ENCODE measurements around the gene OTOA.
"Not testable (repeated sequence)": the region's sequence is repeated elsewhere in the genome, so short reads cannot be mapped to it uniquely, and the experiment has no call there.

Gene OTOA

DNA sequence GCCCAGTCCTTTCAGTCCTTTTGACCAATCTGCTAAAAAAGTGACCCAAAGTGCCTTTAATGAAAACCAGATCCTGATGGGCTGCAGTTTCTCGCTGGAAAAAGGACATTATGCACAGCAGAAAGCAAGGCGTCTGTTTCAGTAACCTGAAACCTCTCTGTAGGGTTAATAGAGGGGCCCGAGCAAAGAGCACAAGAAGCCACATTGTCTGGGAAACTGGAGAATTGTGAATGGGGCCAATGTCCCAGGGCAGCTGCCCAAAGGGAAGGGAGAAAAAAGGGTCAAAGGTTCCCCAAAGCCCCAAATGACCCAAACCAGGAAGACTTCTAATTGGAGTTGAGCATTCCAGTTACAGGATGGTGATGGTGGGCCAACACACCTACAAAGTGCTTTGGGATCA is 3.0 kb downstream of the OTOA start:
- TF ChIP-seq, protein P1, sequence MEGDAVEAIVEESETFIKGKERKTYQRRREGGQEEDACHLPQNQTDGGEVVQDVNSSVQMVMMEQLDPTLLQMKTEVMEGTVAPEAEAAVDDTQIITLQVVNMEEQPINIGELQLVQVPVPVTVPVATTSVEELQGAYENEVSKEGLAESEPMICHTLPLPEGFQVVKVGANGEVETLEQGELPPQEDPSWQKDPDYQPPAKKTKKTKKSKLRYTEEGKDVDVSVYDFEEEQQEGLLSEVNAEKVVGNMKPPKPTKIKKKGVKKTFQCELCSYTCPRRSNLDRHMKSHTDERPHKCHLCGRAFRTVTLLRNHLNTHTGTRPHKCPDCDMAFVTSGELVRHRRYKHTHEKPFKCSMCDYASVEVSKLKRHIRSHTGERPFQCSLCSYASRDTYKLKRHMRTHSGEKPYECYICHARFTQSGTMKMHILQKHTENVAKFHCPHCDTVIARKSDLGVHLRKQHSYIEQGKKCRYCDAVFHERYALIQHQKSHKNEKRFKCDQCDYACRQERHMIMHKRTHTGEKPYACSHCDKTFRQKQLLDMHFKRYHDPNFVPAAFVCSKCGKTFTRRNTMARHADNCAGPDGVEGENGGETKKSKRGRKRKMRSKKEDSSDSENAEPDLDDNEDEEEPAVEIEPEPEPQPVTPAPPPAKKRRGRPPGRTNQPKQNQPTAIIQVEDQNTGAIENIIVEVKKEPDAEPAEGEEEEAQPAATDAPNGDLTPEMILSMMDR (IDR thresholded peaks at IDR 0.05; ENCODE audit: low read depth, low read length) = no peak
- DNase-seq (ENCODE audit: extremely low read depth, low read depth) = no peak

DNA sequence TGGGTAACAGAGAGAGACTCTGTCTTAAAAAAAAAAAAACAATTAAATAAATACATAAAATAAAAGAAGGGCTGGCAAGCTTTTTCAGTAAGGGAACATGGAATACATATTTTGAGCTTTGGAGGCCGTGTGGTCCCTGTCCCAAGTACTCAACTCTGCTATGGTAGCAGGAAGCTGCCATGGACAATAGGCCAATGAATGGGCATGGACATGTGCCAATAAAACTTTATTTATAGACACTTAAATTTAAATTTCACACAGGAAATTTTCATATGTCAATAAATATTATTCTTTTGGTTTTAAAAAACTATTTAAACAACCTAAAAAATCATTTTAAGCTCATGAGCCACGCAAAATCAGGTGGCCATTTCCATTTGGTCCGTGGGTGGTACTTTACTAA is 3.8 kb downstream of the OTOA start:
- no peak for DNase-seq (ENCODE audit: extremely low read depth, low read depth)
- TF ChIP-seq, protein P1 (IDR thresholded peaks at IDR 0.05; ENCODE audit: low read depth, low read length) = no peak

DNA sequence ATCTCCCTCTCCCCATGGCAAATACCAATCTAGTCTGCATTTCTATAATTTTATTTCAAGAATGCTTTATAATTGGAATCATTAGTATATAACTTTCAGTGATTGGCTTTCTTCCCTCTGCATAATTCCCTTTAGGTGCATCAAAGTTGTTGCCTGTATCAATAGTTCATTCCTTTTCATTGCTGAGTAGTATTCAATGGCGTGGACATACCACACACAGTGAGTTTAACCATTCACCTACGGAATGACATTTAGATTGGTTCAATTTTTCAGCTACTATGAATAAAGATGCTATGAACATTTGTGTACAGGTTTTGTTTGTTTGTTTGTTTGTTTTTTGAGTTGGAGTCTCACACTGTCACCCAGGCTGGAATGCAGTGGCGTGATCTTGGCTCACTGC is 9.7 kb downstream of the OTOA start:
- TF ChIP-seq, protein P1 (IDR thresholded peaks at IDR 0.05; ENCODE audit: low read depth, low read length) = no peak
- no peak for DNase-seq (ENCODE audit: extremely low read depth, low read depth)

DNA sequence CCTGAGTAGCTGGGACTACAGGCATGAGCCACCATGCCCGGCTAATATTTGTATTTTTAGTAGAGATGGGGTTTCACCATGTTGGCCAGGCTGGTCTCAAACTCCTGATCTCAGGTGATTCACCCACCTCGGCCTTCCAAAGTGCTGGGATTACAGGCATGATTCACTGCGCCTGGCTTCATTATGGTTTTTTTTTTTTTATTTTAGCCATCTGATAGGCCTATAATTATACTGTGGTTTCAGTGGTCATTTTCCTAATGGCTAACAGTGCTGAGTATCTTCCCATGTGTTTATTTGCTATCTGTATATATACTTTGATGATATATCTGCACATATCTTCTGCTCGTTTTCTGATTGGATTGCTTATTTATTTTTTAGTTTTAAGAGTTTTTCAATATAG is 10.7 kb downstream of the OTOA start:
- not testable (repeated sequence) for DNase-seq (ENCODE audit: extremely low read depth, low read depth)

DNA sequence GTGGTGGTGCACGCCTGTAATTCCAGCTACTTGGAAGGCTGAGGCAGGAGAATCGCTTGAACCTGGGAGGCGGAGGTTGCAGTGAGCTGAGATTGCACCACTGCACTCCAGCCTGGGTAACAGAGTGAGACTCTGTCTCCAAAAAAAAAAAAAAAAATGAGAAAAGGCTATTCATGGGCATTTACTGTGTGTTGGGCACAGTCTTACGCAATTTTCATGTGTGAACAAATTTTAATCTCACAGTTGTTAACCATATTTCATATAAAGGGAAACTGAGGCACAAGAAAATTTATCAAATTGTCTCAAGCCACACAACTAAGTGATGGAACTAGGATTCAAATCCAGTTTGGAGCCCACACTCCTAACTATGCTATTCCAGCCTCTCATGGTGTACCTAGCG is 16.9 kb downstream of the OTOA start:
- DNase-seq (ENCODE audit: extremely low read depth, low read depth) = not testable (repeated sequence)

DNA sequence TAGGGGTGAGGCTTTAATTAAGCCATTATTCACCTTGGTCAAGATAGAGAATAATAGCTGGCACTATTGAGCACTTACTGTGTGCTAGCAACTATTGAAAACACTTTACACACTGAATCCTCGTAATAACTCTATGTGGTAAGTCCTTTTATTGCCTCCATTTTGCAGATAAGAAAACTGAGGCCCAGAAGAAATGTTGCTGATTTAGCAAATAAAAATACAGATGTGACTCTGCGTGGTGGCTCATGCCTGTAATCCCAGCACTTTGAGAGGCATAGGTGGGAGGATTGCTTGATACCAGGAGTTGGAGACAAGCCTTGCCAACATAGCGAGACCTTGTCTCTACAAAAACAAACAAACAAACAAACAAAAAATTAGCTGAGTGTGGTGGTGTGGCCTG is 19.4 kb downstream of the OTOA start:
- TF ChIP-seq, protein P1 (IDR thresholded peaks at IDR 0.05; ENCODE audit: low read depth, low read length) = no peak
- no peak for DNase-seq (ENCODE audit: extremely low read depth, low read depth)

DNA sequence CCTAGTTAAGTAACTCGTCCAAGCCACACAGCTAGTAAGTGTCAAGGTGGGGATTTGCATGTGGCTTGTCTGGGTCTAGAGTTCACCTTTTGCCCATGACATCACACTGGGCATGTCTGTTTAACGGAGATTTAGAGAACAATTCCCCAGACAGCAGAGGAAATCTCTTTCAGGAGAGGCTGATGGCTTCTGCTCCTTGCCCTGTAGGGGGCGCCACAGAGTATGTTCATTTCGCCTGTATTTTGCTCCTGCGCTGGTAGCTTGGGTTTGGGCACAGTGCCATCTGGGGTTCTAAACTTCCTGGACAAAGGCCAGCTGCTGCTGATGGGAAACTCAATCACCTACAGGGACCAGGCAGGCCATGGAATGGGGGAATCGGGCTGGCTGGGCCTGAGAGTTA is 20.4 kb downstream of the OTOA start:
- TF ChIP-seq, protein P1 (IDR thresholded peaks at IDR 0.05; ENCODE audit: low read depth, low read length) = peak; percentile 35
- DNase-seq (ENCODE audit: extremely low read depth, low read depth) = no peak

DNA sequence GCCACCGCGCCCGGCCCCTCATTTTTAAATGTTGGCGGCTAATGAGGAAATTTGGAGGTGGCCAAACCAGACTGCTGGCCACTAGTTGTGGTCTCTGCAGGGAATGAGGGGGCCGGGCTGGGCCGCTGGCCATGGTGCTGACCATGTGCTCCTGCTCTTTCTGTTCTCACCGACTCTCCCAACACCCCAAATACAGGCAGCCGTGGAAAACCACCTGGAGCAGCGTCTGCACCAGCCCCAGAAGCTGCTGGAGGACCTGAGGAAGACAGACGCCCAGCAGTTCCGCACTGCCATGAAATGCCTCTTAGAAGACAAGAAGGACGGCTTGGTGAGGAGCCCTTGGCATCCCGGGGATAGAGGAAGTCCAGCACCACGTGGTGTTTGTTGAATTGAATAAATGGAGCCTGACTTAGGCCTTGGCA is 21.3 kb downstream of the OTOA start:
- TF ChIP-seq, protein P1 (IDR thresholded peaks at IDR 0.05; ENCODE audit: low read depth, low read length) = no peak
- no peak for DNase-seq (ENCODE audit: extremely low read depth, low read depth)

DNA sequence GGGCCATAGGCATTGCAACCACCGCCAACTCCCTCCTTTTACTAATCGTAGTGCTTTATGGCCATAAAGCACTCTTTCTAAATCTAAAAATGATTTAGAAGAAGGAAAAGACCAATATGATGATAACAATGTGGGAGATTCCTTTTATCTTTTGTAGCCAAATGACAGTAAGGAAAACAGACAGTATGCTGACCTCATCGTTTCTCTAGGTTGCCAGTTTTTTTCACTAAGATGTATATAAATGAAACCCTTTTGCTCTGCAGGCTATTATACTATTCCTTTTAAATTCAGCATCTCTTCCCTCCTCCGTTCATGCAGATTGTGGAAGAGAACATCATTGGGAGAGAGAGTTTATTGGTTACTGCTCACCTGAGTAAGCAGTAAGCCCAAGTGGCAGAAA is 25.3 kb downstream of the OTOA start:
- TF ChIP-seq, protein P1 (IDR thresholded peaks at IDR 0.05; ENCODE audit: low read depth, low read length) = no peak
- DNase-seq (ENCODE audit: extremely low read depth, low read depth) = no peak

DNA sequence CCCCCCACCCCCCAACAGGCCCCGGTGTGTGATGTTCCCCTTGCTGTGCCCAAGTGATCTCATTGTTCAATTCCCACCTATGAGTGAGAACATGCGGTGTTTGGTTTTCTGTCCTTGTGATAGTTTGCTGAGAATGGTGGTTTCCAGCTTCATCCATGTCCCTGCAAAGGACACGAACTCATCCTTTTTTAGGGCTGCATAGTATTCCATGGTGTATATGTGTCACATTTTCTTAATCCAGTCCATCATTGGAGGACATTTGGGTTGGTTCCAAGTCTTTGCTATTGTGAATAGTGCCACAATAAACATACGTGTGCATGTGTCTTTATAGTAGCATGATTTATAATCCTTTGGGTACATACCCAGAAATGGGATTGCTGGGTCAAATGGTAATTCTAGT is 27.2 kb downstream of the OTOA start:
- not testable (repeated sequence) for DNase-seq (ENCODE audit: extremely low read depth, low read depth)
